ENCODE measurements around the gene CCL14.

The CCL14 gene

DNA sequence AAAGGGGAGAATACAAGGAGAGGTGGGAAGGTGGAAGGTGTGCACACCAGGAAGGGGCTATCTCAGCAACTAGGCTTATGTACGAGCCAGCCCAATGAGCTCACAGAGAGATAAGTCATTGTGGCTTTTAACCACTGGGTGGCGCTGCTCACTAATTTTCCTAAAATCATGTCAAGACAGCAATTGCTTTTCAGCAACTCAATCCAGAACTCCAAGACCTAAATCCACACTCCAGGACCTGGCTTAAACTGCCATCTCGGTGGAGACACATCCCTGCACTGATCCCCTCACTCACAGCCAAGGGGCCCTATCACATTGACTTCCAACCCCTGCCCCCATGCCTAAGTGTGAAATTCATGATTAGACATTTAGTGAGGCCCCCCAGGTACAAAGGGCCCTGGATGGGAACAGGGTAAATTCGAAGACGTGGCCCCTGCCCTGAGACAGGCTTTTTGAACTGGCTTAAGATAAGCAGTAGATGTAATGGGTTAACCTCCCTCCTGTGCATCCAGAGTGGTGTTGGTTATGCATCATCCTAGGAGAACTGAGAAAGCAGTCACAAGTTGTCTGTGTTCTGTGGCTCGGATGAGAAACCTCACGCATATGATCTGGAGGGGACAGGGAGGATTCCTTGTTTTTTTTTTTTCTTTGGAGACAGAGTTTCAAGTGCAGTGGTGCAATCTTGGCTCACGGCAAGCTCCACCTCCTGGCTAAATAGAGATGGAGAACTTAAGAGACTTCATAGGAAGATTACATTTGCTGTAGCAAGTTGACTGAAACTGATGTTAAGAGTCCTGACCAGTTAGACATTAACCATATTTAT is 16.8 kb downstream of the CCL14 start:
- peak; percentile 61 for DNase-seq (ENCODE audit: low read depth)

DNA sequence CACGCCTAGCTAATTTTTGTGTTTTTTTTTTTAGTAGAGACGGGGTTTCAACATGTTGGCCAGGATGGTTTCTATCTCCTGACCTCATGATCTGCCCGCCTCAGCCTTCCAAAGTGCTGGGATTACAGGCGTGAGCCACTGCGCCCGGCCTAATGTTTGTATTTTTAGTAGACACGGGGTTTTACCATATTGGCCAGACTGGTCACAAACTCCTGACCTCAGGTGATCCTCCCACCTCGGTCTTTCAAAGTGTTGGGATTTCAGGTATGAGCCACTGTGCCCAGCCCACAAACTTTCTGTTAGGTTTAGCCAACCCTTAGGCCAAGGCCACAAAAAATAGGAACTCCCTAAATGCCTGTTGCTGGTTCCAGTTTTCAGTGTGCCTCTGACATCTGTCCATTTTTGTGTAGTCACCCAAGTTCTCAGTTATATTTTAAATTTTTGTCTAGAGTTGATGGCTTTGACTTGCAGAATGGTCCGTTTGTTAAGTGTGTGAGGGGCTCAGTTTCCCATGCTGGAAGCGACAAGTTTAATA is 17.9 kb downstream of the CCL14 start:
- TF ChIP-seq, protein P1, sequence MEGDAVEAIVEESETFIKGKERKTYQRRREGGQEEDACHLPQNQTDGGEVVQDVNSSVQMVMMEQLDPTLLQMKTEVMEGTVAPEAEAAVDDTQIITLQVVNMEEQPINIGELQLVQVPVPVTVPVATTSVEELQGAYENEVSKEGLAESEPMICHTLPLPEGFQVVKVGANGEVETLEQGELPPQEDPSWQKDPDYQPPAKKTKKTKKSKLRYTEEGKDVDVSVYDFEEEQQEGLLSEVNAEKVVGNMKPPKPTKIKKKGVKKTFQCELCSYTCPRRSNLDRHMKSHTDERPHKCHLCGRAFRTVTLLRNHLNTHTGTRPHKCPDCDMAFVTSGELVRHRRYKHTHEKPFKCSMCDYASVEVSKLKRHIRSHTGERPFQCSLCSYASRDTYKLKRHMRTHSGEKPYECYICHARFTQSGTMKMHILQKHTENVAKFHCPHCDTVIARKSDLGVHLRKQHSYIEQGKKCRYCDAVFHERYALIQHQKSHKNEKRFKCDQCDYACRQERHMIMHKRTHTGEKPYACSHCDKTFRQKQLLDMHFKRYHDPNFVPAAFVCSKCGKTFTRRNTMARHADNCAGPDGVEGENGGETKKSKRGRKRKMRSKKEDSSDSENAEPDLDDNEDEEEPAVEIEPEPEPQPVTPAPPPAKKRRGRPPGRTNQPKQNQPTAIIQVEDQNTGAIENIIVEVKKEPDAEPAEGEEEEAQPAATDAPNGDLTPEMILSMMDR (IDR thresholded peaks at IDR 0.05; ENCODE audit: control insufficient read depth, extremely low read depth, insufficient read depth), result no peak
- no peak overlapping the region for H3K4me3 ChIP-seq (ENCODE audit: low read depth, low read length)
- DNase-seq (ENCODE audit: low read depth), result no peak

More for the DNA sequence above, 16.8 kb downstream of the CCL14 start:
- no peak overlapping the region for H3K4me3 ChIP-seq (ENCODE audit: low read depth, low read length)
- TF ChIP-seq, protein P1 (IDR thresholded peaks at IDR 0.05; ENCODE audit: control insufficient read depth, extremely low read depth, insufficient read depth), result peak; percentile 93

DNA sequence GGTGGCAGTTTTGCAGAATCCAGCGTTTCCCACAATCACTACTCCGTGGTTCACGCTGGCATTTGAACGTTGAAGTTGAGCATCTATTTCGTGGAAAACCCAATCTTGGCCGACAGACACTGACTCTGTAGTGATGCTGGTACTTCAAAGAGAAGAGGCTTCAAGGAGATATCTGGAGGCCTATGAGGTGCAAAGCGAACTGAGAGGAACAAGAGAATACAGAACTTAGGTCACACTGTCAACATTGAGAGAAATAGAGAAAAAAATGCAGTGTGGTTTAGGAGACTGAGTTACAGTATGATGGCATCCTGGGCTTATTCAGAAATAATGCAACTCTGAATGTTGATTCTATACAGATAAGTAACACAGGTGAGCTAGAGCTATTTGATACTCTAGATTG is 21.3 kb downstream of the CCL14 start:
- TF ChIP-seq, protein P1 (IDR thresholded peaks at IDR 0.05; ENCODE audit: control insufficient read depth, extremely low read depth, insufficient read depth), result no peak
- no peak for DNase-seq (ENCODE audit: low read depth)
- no peak overlapping the region for H3K4me3 ChIP-seq (ENCODE audit: low read depth, low read length)

DNA sequence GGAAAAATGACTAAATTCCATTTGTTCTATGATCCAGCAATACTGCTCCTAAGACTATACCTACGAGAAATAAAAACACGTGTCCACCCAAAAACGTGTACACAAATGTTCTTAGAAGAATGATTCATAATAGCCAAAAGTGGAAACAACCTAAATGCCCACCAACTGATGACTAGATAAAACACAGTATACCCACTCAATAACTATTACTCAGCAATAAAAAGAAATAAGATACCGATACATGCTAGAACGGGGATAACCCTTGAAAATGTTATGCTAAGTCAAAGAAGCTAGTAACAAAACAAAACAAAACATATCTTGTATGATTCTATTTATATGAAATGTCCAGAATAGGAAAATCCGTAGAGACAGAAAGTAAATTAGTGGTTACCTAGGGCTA is 22.9 kb downstream of the CCL14 start:
- no peak for DNase-seq (ENCODE audit: low read depth)
- TF ChIP-seq, protein P1 (IDR thresholded peaks at IDR 0.05; ENCODE audit: control insufficient read depth, extremely low read depth, insufficient read depth), result no peak
- no peak overlapping the region for H3K4me3 ChIP-seq (ENCODE audit: low read depth, low read length)

DNA sequence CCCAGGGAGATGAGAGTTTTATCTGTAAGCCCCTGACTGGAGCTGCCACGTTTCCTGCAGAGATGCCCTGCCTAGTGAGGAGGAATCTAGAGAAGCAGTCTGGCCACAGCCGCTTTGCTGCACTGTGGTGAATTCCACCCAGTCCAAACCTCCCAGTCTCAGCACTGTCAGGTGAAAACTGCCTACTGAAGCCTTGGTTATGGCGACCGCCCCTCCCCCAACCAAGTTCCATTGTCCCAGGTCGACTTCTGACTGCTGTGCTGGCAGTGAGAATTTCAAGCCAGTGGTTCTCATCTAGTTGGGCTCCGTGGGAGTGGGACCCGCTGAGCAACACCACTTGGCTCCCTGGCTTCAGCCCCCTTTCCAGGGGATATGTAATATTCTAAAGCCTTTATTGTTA is 32.8 kb downstream of the CCL14 start:
- TF ChIP-seq, protein P1 (IDR thresholded peaks at IDR 0.05; ENCODE audit: control insufficient read depth, extremely low read depth, insufficient read depth), result no peak
- no peak overlapping the region for H3K4me3 ChIP-seq (ENCODE audit: low read depth, low read length)
- no peak for DNase-seq (ENCODE audit: low read depth)

DNA sequence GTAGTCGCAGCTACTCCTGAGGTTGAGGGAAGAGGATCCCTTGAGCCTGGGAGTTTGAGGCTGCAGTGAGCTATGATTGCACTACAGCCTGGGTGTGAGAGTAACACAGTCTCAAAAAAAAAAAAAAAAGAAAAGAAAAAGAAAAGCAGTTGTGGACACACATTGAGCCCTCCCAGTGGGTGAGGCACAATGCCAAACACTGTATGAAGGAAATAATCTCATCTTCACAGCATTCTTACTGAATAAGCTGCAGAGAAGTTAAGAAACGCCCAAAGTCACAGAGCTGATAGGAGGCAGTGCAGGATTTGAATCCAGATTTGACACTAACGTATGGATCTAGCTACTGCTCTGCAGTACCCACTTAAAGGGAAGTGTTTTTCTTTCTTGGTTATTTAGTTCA is 37.1 kb downstream of the CCL14 start:
- no peak for DNase-seq (ENCODE audit: low read depth)
- TF ChIP-seq, protein P1 (IDR thresholded peaks at IDR 0.05; ENCODE audit: control insufficient read depth, extremely low read depth, insufficient read depth), result no peak
- H3K4me3 ChIP-seq (ENCODE audit: low read depth, low read length), result no peak overlapping the region

Measured in LNCaP clone FGC (cell line).